SH-SY5Y (cell line): ENCODE data around the gene NDUFB6.

Experiments
- GATA2 ChIP-seq: IDR thresholded peaks from 2 replicates; pipeline ENCODE4 v1.6.1; 2011; ENCODE audit warnings: mild to moderate bottlenecking, low read depth, low read length
- GATA3 ChIP-seq: IDR thresholded peaks from 2 replicates; pipeline ENCODE4 v1.6.1; 2011; ENCODE audit warnings: low read depth, mild to moderate bottlenecking, low read length, moderate library complexity

DNA sequence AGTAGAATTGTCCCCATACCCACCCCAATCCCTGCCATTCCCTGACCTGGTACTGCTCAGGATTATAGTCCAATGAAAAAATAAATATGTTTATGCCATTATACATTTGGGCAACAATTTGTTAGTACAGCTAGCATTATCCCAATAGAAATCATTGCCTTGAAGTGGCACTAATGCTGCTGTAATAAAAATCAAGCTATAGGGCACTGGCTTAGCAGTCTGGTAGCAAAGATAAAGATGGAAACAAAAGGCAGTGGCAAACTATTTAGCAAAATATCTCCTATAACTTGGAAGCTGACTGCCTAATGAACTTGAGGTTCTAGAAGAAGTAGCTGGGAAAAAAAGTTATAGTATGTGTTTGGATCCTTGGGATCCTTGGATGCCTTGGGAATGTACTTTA, 18.4 kb downstream of the NDUFB6 start:
- TF ChIP-seq GATA2, result no peak
- no peak for TF ChIP-seq GATA3
